K562 (cell line): ENCODE measurements around the gene DTL. TPM values are rescaled to one million over a fixed set of nuclear protein-coding genes. Genes with fewer than 3 reads are reported as not detected.

Experiments used
- DACH1 ChIP-seq: fragments of 450-650 bp; IDR thresholded peaks from 2 replicates; pipeline ENCODE4 v1.6.1; 2018; ENCODE audit not compliant: partially characterized antibody
- KAT7 ChIP-seq: sonication (generic); formaldehyde crosslinking; IDR thresholded peaks from 2 replicates; pipeline ENCODE4 v1.8.0; 2022; ENCODE audit warnings: missing genetic modification reagents, mild to moderate bottlenecking, borderline replicate concordance
- KLF6 ChIP-seq: fragments of 250-450 bp; sonication (Bioruptor Pico); IDR thresholded peaks from 2 replicates; pipeline ENCODE4 v1.4.0; 2020; ENCODE audit warnings: mild to moderate bottlenecking, moderate library complexity, borderline replicate concordance
- NFYB ChIP-seq: IDR thresholded peaks from 2 replicates; pipeline ENCODE4 v1.6.1; 2011; ENCODE audit warnings: mild to moderate bottlenecking, moderate library complexity; ENCODE audit not compliant: insufficient read length; ENCODE audit errors: extremely low read depth
- NR3C1 ChIP-seq: sonication (generic); formaldehyde crosslinking; IDR thresholded peaks from 2 replicates; pipeline ENCODE4 v1.8.1; 2022; ENCODE audit warnings: missing genetic modification reagents
- PTTG1 ChIP-seq: fragments of 450-650 bp; IDR thresholded peaks from 2 replicates; pipeline ENCODE4 v1.6.1; 2016; ENCODE audit warnings: low read depth, mild to moderate bottlenecking, missing genetic modification characterization, missing compliant biosample characterization
- SETDB1 ChIP-seq: IDR thresholded peaks from one replicate; pipeline ENCODE4 v1.6.1; 2012; ENCODE audit warnings: low read length, control low read depth, inconsistent platforms
- SNIP1 ChIP-seq: fragments of 450-650 bp; IDR thresholded peaks from 2 replicates; pipeline ENCODE4 v1.7.1; 2017; ENCODE audit warnings: low read depth, mild to moderate bottlenecking
- SOX6 ChIP-seq: fragments of 450-650 bp; IDR thresholded peaks from 2 replicates; pipeline ENCODE4 v1.6.1; 2014; ENCODE audit warnings: mild to moderate bottlenecking
- polyA plus RNA-seq, 8 experiments: library from polyadenylated mRNA; depleted of rRNA in 4 of 8; stranded (reverse) in 5 of 8; unstranded in 3 of 8; fragments of >200 nt; fragmentation: Nextera tagmentation in 2 of 8; fragmentation: Illumina TruSeq in 1 of 8; extraction: Ambion mirVana in 2 of 8; extraction: Trizol in 1 of 8; gene quantifications; 2 replicates each; pipeline versions ENCODE4 v1.2.1 to v1.2.3, GENCODE V29; 2011 to 2014; ENCODE audit warnings: inconsistent platforms in 1 of 8, missing spikeins in 1 of 8
- total RNA-seq, 7 experiments: library from RNA; depleted of rRNA in 6 of 7; stranded (reverse); fragments of >200 nt in 6 of 7; fragmentation: Illumina TruSeq in 2 of 7; extraction: Trizol in 2 of 7; gene quantifications; 2 replicates each; pipeline versions ENCODE4 v1.2.1 to v1.2.3, GENCODE V29; 2011 to 2021; ENCODE audit warnings: low replicate concordance in 1 of 7
- TF ChIP-seq, protein P1 (sequence below): sonication (generic); formaldehyde crosslinking; IDR thresholded peaks from 2 replicates; pipeline ENCODE4 v1.8.1; 2022; ENCODE audit warnings: missing genetic modification reagents
- TF ChIP-seq, protein P2 (sequence below): fragments of 250-450 bp; sonication (Bioruptor Pico); IDR thresholded peaks from 2 replicates; pipeline ENCODE4 v1.8.0; 2022; ENCODE audit warnings: inconsistent platforms, mild to moderate bottlenecking, moderate library complexity, borderline replicate concordance
- TF ChIP-seq, protein P3 (sequence below): sonication (generic); formaldehyde crosslinking; IDR thresholded peaks from 2 replicates; pipeline ENCODE4 v1.8.0; 2023; ENCODE audit warnings: missing genetic modification reagents, mild to moderate bottlenecking, borderline replicate concordance
- TF ChIP-seq, protein P4 (sequence below): fragments of 250-450 bp; sonication (Bioruptor Pico); IDR thresholded peaks from 2 replicates; pipeline ENCODE4 v1.8.0; 2021; ENCODE audit warnings: moderate library complexity, mild to moderate bottlenecking, inconsistent platforms
- TF ChIP-seq, protein P5 (sequence below): fragments of 450-650 bp; IDR thresholded peaks from 2 replicates; pipeline ENCODE4 v1.7.1; 2018; ENCODE audit warnings: mild to moderate bottlenecking, low read depth; ENCODE audit not compliant: partially characterized antibody

DTL gene
- total and polyA plus RNA-seq, 9 of the 15 experiments (the other 6 are each of a cell fraction or from before 2014, with no cell fraction given) = 38.3 to 81.0 (median 63.2) TPM

DNA sequence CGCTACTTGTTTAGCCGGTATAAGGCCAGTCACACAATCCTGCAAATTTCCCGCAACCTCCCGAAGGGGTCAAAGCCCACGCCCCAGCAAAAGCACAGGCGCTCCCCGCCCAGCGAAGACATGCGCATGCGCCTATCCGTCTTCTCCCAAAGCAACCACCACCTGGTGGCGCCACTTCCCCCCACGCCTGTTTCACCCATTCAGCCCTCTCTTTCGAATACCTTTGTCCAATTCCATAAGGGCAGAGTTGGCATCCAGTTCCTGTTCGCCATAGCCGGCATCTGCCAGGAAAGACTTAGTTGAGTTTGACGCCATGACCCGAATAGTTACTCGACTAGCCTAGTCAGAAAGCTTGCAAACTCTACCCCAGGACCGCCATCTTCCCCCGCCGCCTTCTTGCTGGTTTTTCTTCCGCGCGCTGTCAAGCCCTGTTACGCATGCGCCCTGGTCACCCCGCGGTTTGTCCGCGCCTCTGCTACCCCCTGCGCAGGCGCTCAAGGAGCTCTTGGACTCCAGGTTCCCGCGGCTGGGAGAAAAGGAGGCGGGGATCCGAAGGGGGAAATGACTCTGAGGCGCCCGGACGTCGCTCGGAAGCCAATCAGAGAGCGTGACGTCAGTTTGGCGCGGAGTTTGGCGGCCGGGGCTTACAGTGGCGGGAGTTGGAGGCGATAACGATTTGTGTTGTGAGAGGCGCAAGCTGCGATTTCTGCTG, at the start of gene DTL, which contains the start of gene INTS7 (continued):
- TF ChIP-seq, protein P1, sequence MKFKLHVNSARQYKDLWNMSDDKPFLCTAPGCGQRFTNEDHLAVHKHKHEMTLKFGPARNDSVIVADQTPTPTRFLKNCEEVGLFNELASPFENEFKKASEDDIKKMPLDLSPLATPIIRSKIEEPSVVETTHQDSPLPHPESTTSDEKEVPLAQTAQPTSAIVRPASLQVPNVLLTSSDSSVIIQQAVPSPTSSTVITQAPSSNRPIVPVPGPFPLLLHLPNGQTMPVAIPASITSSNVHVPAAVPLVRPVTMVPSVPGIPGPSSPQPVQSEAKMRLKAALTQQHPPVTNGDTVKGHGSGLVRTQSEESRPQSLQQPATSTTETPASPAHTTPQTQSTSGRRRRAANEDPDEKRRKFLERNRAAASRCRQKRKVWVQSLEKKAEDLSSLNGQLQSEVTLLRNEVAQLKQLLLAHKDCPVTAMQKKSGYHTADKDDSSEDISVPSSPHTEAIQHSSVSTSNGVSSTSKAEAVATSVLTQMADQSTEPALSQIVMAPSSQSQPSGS (CRISPR knock-in tag) = no peak
- peak; percentile 50; the same call in 1 of the 2 replicates for TF ChIP-seq KLF6 (CRISPR knock-in tag)
- TF ChIP-seq, protein P2, sequence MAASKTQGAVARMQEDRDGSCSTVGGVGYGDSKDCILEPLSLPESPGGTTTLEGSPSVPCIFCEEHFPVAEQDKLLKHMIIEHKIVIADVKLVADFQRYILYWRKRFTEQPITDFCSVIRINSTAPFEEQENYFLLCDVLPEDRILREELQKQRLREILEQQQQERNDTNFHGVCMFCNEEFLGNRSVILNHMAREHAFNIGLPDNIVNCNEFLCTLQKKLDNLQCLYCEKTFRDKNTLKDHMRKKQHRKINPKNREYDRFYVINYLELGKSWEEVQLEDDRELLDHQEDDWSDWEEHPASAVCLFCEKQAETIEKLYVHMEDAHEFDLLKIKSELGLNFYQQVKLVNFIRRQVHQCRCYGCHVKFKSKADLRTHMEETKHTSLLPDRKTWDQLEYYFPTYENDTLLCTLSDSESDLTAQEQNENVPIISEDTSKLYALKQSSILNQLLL (CRISPR knock-in tag) = no peak
- TF ChIP-seq DACH1 = peak; percentile 57
- TF ChIP-seq, protein P3, sequence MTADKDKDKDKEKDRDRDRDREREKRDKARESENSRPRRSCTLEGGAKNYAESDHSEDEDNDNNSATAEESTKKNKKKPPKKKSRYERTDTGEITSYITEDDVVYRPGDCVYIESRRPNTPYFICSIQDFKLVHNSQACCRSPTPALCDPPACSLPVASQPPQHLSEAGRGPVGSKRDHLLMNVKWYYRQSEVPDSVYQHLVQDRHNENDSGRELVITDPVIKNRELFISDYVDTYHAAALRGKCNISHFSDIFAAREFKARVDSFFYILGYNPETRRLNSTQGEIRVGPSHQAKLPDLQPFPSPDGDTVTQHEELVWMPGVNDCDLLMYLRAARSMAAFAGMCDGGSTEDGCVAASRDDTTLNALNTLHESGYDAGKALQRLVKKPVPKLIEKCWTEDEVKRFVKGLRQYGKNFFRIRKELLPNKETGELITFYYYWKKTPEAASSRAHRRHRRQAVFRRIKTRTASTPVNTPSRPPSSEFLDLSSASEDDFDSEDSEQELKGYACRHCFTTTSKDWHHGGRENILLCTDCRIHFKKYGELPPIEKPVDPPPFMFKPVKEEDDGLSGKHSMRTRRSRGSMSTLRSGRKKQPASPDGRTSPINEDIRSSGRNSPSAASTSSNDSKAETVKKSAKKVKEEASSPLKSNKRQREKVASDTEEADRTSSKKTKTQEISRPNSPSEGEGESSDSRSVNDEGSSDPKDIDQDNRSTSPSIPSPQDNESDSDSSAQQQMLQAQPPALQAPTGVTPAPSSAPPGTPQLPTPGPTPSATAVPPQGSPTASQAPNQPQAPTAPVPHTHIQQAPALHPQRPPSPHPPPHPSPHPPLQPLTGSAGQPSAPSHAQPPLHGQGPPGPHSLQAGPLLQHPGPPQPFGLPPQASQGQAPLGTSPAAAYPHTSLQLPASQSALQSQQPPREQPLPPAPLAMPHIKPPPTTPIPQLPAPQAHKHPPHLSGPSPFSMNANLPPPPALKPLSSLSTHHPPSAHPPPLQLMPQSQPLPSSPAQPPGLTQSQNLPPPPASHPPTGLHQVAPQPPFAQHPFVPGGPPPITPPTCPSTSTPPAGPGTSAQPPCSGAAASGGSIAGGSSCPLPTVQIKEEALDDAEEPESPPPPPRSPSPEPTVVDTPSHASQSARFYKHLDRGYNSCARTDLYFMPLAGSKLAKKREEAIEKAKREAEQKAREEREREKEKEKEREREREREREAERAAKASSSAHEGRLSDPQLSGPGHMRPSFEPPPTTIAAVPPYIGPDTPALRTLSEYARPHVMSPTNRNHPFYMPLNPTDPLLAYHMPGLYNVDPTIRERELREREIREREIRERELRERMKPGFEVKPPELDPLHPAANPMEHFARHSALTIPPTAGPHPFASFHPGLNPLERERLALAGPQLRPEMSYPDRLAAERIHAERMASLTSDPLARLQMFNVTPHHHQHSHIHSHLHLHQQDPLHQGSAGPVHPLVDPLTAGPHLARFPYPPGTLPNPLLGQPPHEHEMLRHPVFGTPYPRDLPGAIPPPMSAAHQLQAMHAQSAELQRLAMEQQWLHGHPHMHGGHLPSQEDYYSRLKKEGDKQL (CRISPR knock-in tag) = no peak
- peak; percentile 80 for TF ChIP-seq SOX6
- TF ChIP-seq, protein P4, sequence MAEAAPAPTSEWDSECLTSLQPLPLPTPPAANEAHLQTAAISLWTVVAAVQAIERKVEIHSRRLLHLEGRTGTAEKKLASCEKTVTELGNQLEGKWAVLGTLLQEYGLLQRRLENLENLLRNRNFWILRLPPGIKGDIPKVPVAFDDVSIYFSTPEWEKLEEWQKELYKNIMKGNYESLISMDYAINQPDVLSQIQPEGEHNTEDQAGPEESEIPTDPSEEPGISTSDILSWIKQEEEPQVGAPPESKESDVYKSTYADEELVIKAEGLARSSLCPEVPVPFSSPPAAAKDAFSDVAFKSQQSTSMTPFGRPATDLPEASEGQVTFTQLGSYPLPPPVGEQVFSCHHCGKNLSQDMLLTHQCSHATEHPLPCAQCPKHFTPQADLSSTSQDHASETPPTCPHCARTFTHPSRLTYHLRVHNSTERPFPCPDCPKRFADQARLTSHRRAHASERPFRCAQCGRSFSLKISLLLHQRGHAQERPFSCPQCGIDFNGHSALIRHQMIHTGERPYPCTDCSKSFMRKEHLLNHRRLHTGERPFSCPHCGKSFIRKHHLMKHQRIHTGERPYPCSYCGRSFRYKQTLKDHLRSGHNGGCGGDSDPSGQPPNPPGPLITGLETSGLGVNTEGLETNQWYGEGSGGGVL (CRISPR knock-in tag) = no peak
- TF ChIP-seq PTTG1 (tag) = no peak
- TF ChIP-seq, protein P5, sequence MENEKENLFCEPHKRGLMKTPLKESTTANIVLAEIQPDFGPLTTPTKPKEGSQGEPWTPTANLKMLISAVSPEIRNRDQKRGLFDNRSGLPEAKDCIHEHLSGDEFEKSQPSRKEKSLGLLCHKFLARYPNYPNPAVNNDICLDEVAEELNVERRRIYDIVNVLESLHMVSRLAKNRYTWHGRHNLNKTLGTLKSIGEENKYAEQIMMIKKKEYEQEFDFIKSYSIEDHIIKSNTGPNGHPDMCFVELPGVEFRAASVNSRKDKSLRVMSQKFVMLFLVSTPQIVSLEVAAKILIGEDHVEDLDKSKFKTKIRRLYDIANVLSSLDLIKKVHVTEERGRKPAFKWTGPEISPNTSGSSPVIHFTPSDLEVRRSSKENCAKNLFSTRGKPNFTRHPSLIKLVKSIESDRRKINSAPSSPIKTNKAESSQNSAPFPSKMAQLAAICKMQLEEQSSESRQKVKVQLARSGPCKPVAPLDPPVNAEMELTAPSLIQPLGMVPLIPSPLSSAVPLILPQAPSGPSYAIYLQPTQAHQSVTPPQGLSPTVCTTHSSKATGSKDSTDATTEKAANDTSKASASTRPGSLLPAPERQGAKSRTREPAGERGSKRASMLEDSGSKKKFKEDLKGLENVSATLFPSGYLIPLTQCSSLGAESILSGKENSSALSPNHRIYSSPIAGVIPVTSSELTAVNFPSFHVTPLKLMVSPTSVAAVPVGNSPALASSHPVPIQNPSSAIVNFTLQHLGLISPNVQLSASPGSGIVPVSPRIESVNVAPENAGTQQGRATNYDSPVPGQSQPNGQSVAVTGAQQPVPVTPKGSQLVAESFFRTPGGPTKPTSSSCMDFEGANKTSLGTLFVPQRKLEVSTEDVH = peak; percentile 100
- peak; percentile 35; the same call in 1 of the 2 replicates for TF ChIP-seq KAT7 (CRISPR knock-in tag)
- TF ChIP-seq SNIP1 = peak; percentile 61; the same call in 1 of the 2 replicates
- TF ChIP-seq NFYB = no peak
- no peak for TF ChIP-seq NR3C1 (CRISPR knock-in tag)
- no peak for TF ChIP-seq SETDB1
